CD4-positive, alpha-beta T cell (primary cell): ENCODE measurements around the gene TRPV5. TPM values are rescaled to one million over a fixed set of nuclear protein-coding genes. Genes with fewer than 3 reads are reported as not detected.

ENCODE experiments used
- ATAC-seq: fragments of 200-7000 bp; cut with Tn5 transposase; one replicate; pipeline ENCODE4 v1.10.0; 2022; ENCODE audit warnings: mild to moderate bottlenecking; ENCODE audit not compliant: poor library complexity
- CTCF ChIA-PET: fragments of 350-600 bp; sonication (Branson Sonifier 250); formaldehyde crosslinking; loops from one replicate; lab custom pipeline; 2021; ENCODE audit warnings: antibody characterized with exemption, inconsistent platforms; lab: Charles Lee
- POLR2A ChIA-PET: fragments of 350-600 bp; sonication (Branson Sonifier 250); formaldehyde crosslinking; loops from one replicate; lab custom pipeline; 2021; ENCODE audit warnings: antibody characterized with exemption, inconsistent platforms; lab: Charles Lee
- DNase-seq, 14 experiments: peaks; one replicate each; pipeline ENCODE4 v3.0.0-alpha.2; 2013 to 2020; ENCODE audit warnings: mixed read lengths in 2 of 14
- H3K27ac ChIP-seq, 2 donors: one replicate each; pipeline versions ENCODE4 v1.5.1 to v1.7.0; 2013; ENCODE audit warnings: low read length in 2 of 2, low read depth in 1 of 2, mild to moderate bottlenecking in 1 of 2
- H3K27me3 ChIP-seq, 2 experiments: 1 replicate in 1 of 2; 2 replicates in 1 of 2; pipeline versions ENCODE4 v1.6.1 to v1.7.0; 2013; ENCODE audit warnings: low read length in 2 of 2, control low read depth in 1 of 2, mild to moderate bottlenecking in 1 of 2, moderate library complexity in 1 of 2; ENCODE audit not compliant: insufficient read depth in 2 of 2, control insufficient read depth in 1 of 2
- H3K36me3 ChIP-seq: one replicate; pipeline ENCODE4 v1.6.1; 2013; ENCODE audit warnings: low read length, control low read depth; ENCODE audit not compliant: insufficient read depth
- H3K4me1 ChIP-seq: one replicate; pipeline ENCODE4 v1.6.1; 2013; ENCODE audit warnings: low read length, control low read depth; ENCODE audit not compliant: insufficient read depth
- H3K4me3 ChIP-seq: one replicate; pipeline ENCODE4 v1.5.1; 2013; ENCODE audit warnings: mild to moderate bottlenecking, low read length, moderate library complexity
- H3K9me3 ChIP-seq, 2 experiments: 1 replicate in 1 of 2; 2 replicates in 1 of 2; pipeline versions ENCODE4 v1.6.1 to v1.7.0; 2013; ENCODE audit warnings: low read length in 2 of 2, mild to moderate bottlenecking in 2 of 2, control low read depth in 1 of 2, moderate library complexity in 1 of 2; ENCODE audit not compliant: control insufficient read depth in 1 of 2, insufficient read depth in 1 of 2
- H3K27ac Mint-ChIP-seq: one replicate; pipeline ENCODE4 v1.8.0; 2020; ENCODE audit warnings: mixed read lengths
- H3K27me3 Mint-ChIP-seq: one replicate; pipeline ENCODE4 v1.8.0; 2021; ENCODE audit warnings: mixed read lengths
- H3K36me3 Mint-ChIP-seq: one replicate; pipeline ENCODE4 v1.8.0; 2021; ENCODE audit warnings: low read depth, mixed read lengths
- H3K4me1 Mint-ChIP-seq: one replicate; pipeline ENCODE4 v1.8.0; 2021; ENCODE audit warnings: low read depth, mixed read lengths
- H3K4me3 Mint-ChIP-seq: one replicate; pipeline ENCODE4 v1.8.0; 2020; ENCODE audit warnings: mild to moderate bottlenecking, mixed read lengths
- H3K9me3 Mint-ChIP-seq: one replicate; pipeline ENCODE4 v1.8.0; 2020; ENCODE audit warnings: mixed read lengths
- intact Hi-C, 2 experiments: fragments of 100-400 bp; cut with DNase I in 1 of 2; cut with micrococcal nuclease in 1 of 2; formaldehyde crosslinking; loops; one replicate each; pipeline versions ENCODE4 v1.15.1 to v1.9.0; 2023 to 2025; cut with DNase I, micrococcal nuclease
- total RNA-seq, 174 experiments: library from RNA in 2 of 174; stranded (reverse) in 2 of 174; gene quantifications; one replicate each; pipeline ENCODE4 v1.2.3 and lab custom pipeline; 2021 to 2026
- TF ChIP-seq, protein P1 (sequence below): fragments of 200-600 bp; IDR thresholded peaks from one replicate; pipeline ENCODE4 v1.8.0; 2022; ENCODE audit warnings: antibody characterized with exemption, mild to moderate bottlenecking

Gene TRPV5
- total RNA-seq, 2 experiments from 2014 or later = not detected

DNA sequence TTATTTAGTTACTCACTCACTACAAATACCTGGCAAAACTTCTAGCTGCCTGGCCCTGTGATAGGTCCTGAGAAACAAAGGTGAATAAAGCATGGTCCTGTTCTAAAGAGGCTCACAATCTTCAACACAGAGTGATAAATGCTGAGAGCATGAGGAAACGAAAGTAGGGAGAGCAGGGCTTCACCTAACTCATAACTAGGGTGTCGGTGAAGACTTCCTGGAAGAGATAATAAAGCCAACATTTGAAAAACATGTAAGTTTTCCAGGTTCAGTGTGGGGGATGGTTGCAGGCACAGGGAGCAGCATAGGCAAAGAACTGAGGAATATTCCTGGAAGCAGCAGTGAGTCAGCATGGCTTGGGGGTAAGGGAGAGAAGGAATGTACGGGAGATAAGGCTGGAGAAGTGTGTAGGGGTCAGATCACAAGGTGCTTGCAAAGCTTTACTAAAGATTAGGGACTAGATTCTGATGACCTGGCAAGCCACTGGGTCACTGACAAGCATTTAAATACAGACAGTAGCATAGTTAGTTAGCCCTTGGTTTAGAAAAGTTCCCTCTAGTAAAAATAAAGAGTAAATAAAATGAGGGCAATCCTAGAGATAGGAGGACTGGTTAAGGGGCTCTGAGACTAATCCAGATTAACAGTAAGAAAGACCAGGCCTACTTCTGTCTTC is 23.5 kb upstream of the TRPV5 start:
- Mint-ChIP-seq H3K4me3 (no peak overlapping the region), H3K27ac (no peak overlapping the region), H3K9me3 (peaks cover 11% of the 10 kb centered on the region), H3K36me3 (no peaks in the 10 kb centered on the region), H3K4me1 (no peaks in the 10 kb centered on the region), H3K27me3 (peaks cover 33% of the 10 kb centered on the region)
- Histone ChIP-seq H3K27ac (no peak overlapping the region), H3K36me3 (no peaks in the 10 kb centered on the region), H3K4me1 (no peaks in the 10 kb centered on the region), H3K4me3 (no peak overlapping the region), H3K9me3 (peaks cover 9 to 12% of the 10 kb centered on the region in 2 experiments), H3K27me3 (no peaks in the 10 kb centered on the region)
- intact Hi-C loops = no loop called here
- ChIA-PET CTCF (no interaction called here), POLR2A (no interaction called here)
- DNase-seq (no peak), ATAC-seq (no peak)
- TF ChIP-seq, protein P1, sequence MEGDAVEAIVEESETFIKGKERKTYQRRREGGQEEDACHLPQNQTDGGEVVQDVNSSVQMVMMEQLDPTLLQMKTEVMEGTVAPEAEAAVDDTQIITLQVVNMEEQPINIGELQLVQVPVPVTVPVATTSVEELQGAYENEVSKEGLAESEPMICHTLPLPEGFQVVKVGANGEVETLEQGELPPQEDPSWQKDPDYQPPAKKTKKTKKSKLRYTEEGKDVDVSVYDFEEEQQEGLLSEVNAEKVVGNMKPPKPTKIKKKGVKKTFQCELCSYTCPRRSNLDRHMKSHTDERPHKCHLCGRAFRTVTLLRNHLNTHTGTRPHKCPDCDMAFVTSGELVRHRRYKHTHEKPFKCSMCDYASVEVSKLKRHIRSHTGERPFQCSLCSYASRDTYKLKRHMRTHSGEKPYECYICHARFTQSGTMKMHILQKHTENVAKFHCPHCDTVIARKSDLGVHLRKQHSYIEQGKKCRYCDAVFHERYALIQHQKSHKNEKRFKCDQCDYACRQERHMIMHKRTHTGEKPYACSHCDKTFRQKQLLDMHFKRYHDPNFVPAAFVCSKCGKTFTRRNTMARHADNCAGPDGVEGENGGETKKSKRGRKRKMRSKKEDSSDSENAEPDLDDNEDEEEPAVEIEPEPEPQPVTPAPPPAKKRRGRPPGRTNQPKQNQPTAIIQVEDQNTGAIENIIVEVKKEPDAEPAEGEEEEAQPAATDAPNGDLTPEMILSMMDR = no peak

DNA sequence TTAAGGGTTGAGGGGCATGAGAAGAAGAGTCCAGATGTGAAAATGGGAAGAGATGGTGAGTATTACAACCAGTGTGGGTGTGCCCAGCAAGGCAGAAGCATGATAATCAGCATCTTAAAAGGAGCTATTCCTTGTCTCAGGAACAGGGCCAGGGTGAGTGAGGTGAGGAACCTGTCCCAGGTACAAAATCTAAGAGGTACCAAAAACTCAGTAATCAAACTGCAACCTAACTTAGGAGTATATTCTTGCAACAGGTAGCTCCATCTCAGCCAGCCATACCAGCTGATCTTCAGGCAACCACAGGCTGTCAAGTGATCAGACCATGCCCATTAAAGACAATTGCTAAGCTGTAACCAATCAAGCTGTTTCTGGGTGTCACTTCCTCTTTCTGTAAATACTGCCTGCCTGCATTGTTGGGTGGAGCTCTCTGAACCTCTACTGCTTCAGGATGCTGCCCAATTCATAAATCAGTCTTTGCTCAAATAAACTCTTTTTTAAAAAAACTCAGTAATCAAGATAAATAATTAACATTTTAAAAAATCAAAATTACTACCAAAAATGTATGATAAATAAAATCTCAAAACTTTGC is 21.2 kb upstream of the TRPV5 start:
- TF ChIP-seq, protein P1 = no peak
- DNase-seq = no peak

DNA sequence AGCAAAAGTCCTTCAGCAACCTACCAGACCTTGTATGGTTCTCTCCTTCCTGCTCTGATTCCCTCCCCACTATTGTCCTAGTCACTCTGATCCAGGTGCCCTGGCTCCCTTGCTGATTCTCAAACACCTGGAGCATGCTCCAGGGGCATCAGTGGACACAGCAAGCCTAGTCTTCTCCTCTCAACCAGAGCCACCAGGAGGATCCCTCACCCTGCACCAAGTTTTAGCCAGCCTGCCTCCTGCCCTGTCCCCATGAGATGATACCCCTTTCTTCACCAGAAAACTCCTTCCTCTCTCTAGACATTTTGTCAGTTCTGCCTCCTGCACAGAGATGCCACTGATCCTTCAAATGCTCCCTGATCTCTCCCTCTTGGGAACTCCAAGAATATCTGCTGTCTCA is 16.7 kb upstream of the TRPV5 start:
- Mint-ChIP-seq H3K27me3 (peaks cover 23% of the 10 kb centered on the region), H3K4me1 (no peaks in the 10 kb centered on the region), H3K9me3 (no peaks in the 10 kb centered on the region), H3K27ac (no peak overlapping the region), H3K36me3 (no peaks in the 10 kb centered on the region), H3K4me3 (no peak overlapping the region)
- Histone ChIP-seq H3K9me3 (peaks cover 9 to 12% of the 10 kb centered on the region in 2 experiments), H3K27ac (no peak overlapping the region), H3K27me3 (no peaks in the 10 kb centered on the region), H3K4me3 (no peak overlapping the region), H3K36me3 (no peaks in the 10 kb centered on the region), H3K4me1 (no peaks in the 10 kb centered on the region)
- intact Hi-C loops = no loop called here
- no peak for DNase-seq
- CTCF ChIA-PET = no interaction called here
- TF ChIP-seq, protein P1 = no peak
- POLR2A ChIA-PET = no interaction called here
- ATAC-seq = no peak

More for the DNA sequence above, 21.2 kb upstream of the TRPV5 start:
- no peaks in the 10 kb centered on the region for H3K36me3 ChIP-seq
- H3K27ac ChIP-seq = no peak overlapping the region
- H3K4me3 ChIP-seq = no peak overlapping the region
- POLR2A ChIA-PET = no interaction called here
- H3K27ac Mint-ChIP-seq = no peak overlapping the region
- peaks cover 11% of the 10 kb centered on the region for H3K9me3 Mint-ChIP-seq
- H3K4me1 Mint-ChIP-seq = no peaks in the 10 kb centered on the region
- ATAC-seq = no peak
- peaks cover 22% of the 10 kb centered on the region for H3K27me3 Mint-ChIP-seq
- H3K9me3 ChIP-seq = peaks cover 9 to 12% of the 10 kb centered on the region in 2 experiments
- CTCF ChIA-PET = no interaction called here
- no peak overlapping the region for H3K4me3 Mint-ChIP-seq
- no peaks in the 10 kb centered on the region for H3K4me1 ChIP-seq
- no peaks in the 10 kb centered on the region for H3K36me3 Mint-ChIP-seq
- intact Hi-C loops = no loop called here
- H3K27me3 ChIP-seq = no peaks in the 10 kb centered on the region
